Left renal pelvis (tissue), 4 donors: ENCODE results near the gene ZNF219. TPM values are rescaled to one million over a fixed set of nuclear protein-coding genes. Genes with fewer than 3 reads are reported as not detected.
A peak's percentile ranks its signal among the peaks of the same experiment; 100 is the strongest.

Source experiments
- DNase-seq, 4 donors: peaks; one replicate each; pipeline ENCODE4 v3.0.0-alpha.2; 2013; ENCODE audit warnings: low read depth in 4 of 4, low spot score in 3 of 4
- polyA plus RNA-seq, 4 donors: library from polyadenylated mRNA; unstranded; fragments of 120-200 nt; gene quantifications; one replicate each; pipeline ENCODE4 v1.2.1, GENCODE V29; 2013; ENCODE audit not compliant: insufficient read length in 4 of 4

ZNF219 gene
- polyA plus RNA-seq, 4 donors: 15.8 to 38.4 (median 22.6) TPM

- no peak for DNase-seq
These were observed 9.8 kb downstream of the ZNF219 start for GRCh38 chr14:21088687-21089086.

- no peak for DNase-seq
These were observed 11.0 kb downstream of the ZNF219 start for GRCh38 chr14:21087294-21088091.

GRCh38 chr14:21086908-21087293 is 11.6 kb downstream of the ZNF219 start:
- DNase-seq: no peak

- DNase-seq: no peak
These were observed 13.2 kb downstream of the ZNF219 start for GRCh38 chr14:21084998-21085853.

- DNase-seq: no peak
These were observed 14.1 kb downstream of the ZNF219 start for GRCh38 chr14:21084396-21084795.

GRCh38 chr14:21083565-21084325 is 14.7 kb downstream of the ZNF219 start:
- no peak for DNase-seq

- no peak for DNase-seq
These were observed 16.8 kb downstream of the ZNF219 start for GRCh38 chr14:21081521-21082142.

GRCh38 chr14:21078726-21079125 is 19.7 kb downstream of the ZNF219 start:
- DNase-seq: no peak

GRCh38 chr14:21078287-21078686 is 20.2 kb downstream of the ZNF219 start:
- no peak for DNase-seq

- DNase-seq: no peak
These were observed 20.8 kb downstream of the ZNF219 start for GRCh38 chr14:21077672-21078071.

GRCh38 chr14:21075719-21076437 is 22.6 kb downstream of the ZNF219 start:
- DNase-seq: no peak

- DNase-seq: no peak
These were observed 23.8 kb downstream of the ZNF219 start for GRCh38 chr14:21074398-21075272.

- no peak for DNase-seq
These were observed 24.5 kb downstream of the ZNF219 start for GRCh38 chr14:21073921-21074320.

GRCh38 chr14:21072781-21073339 is 25.6 kb downstream of the ZNF219 start:
- DNase-seq: no peak

GRCh38 chr14:21072031-21072473 is 26.4 kb downstream of the ZNF219 start:
- peak in 1 of 4 donors; percentile 32 for DNase-seq

- DNase-seq: peak in 3 of 4 donors; percentile 82 to 87 (median 84)
These were observed 27.0 kb downstream of the ZNF219 start for GRCh38 chr14:21071225-21072030.

GRCh38 chr14:21070610-21071224 is 27.7 kb downstream of the ZNF219 start:
- peak in 2 of 4 donors; percentile 53 to 63 for DNase-seq
